Lung microvascular endothelial cell (primary cell): Measurements from ENCODE around the gene SCAMP2. TPM values are rescaled to one million over a fixed set of nuclear protein-coding genes. Genes with fewer than 3 reads are reported as not detected.
"Not testable (repeated sequence)": the region's sequence is repeated elsewhere in the genome, so short reads cannot be mapped to it uniquely, and the experiment has no call there.

Experiments
- DNase-seq, 2 donors: peaks; one replicate each; pipeline versions ENCODE4 v3.0.0 to v3.0.0-alpha.2; 2010; ENCODE audit warnings: low read depth in 2 of 2
- total RNA-seq: library from RNA; depleted of rRNA; stranded (reverse); fragments of >200 nt; gene quantifications from 2 replicates; pipeline ENCODE4 v1.2.1, GENCODE V29; 2014

The SCAMP2 gene
- total RNA-seq, 1 donor from 2014 or later: 19.2 TPM

GRCh38 chr15:74891469-74891868, 18.3 kb upstream of the SCAMP2 start:
- no peak for DNase-seq

DNA sequence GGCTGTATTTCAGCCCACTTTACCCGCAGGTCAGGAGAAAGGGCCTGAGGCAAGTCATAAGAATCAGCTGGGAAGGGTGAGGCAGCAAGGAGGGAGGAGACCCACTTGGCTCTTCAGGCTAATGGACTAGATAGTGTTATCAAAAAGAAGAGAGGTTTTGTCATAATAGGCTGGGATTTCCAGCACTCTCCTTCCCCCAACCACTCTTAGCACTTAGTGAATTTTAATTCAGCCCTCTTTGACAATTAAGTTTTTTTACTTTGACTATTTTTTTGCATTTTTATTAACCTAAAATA, 17.4 kb upstream of the SCAMP2 start:
- no peak for DNase-seq

DNA sequence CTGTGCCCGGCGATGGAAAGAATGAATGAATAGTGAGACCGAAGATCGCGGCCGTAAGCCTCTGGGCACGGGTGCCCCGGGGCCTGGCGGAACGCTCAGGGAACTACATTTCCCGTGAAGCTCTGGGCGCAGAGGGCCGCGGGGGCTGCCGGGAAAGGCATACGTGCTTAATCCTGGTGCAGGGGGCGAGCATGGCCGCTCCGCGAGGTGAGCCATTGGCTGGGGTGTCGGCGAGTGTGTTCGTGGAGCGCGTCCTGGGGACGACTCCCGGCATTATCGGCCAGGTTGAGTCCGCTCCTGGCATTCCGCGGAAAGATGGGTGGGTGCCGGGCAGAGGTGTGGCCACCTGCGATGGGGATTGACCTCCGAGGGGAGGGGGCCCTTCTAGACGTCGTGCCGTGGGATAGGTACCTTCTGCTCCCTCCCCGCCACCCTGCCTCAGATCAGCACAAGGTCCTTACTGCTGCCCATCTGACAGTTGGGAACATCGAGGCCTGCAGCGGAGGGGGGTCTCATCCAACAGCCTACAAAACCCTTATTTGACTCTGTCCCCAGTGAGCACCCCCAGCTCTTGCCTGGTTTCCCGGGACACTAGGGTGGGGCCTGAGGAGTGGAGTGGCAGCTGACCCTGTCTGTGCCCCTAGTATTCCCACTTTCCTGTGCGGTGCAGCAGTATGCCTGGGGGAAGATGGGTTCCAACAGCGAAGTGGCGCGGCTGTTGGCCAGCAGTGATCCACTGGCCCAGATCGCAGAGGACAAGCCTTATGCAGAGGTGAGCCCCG, 16.9 kb upstream of the SCAMP2 start, which contains the start of gene MPI:
Gene MPI, plus strand, starts transcription at position 160 of the 782 bp plus-strand sequence. Its CDS starts 32 bp downstream, at position 192.
- DNase-seq: peak; percentile 77 to 84

DNA sequence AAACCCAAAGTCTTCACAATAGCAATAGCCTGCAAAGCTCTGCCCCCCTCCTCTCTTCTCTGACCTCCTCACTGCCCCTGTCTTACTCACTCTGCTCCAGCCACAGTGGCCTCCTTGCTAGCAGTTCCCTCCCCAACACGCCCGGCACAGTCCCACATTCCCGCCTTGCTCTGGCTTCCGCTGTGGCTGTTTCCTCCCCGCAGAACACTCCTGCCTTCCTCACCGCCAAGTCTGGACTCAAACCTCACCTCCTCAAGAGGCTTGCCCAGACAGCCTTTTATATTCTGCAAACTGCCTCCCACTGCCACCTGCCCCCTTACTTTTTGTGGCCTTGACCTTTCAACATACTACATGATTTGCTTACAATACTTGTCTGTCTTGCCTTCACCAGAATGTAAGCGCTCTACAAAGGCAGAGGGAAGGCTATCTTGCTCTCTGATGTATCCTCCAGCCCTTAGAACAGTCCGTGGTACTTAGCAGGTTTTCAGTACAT, 16.3 kb upstream of the SCAMP2 start:
- peak in 1 of 2 donors; percentile 43 for DNase-seq

DNA sequence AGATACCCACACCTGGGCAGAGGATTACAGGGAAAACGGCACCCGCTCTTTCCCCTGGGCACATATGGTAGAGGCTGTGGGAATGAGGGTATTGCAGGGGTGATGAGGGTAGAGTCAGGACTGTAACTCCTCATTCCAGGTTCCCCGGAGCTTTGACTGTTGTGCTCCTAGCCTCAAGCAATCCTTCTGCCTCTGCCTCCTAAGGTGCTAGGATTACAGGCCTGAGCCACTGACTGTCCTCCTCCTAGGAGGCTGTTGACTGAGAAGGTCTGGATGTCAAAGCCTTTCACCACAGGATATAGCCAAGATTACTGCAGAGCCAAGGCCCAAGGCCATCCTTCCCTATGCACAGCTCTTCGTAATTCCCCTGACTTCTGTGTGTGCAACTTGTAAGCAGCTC, 15.6 kb upstream of the SCAMP2 start:
- DNase-seq: no peak

- DNase-seq: not testable (repeated sequence)
Observed at GRCh38 chr15:74887537-74888193, 14.5 kb upstream of the SCAMP2 start.

DNA sequence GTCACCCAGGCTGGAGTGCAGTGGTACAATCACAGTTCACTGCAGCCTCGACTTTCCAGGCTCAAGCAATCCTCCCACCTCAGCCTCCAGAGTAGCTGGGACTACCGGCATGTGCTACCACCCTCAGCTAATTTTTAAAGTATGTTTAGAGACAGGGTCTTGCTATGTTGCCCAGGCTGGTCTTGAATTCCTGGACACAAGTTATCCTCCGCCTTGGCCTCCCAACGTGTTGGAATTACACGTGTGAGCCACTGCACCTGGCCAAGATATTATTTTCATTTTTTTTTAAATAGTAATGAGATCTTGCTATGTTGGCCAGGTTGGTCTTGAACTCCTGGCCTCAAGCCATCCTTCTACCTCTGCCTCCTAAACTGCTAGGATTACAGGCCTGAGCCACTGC, 12.3 kb upstream of the SCAMP2 start:
- no peak for DNase-seq

- no peak for DNase-seq
Observed at GRCh38 chr15:74884428-74885223, 11.5 kb upstream of the SCAMP2 start.

GRCh38 chr15:74882528-74882927, 9.4 kb upstream of the SCAMP2 start:
- no peak for DNase-seq

DNA sequence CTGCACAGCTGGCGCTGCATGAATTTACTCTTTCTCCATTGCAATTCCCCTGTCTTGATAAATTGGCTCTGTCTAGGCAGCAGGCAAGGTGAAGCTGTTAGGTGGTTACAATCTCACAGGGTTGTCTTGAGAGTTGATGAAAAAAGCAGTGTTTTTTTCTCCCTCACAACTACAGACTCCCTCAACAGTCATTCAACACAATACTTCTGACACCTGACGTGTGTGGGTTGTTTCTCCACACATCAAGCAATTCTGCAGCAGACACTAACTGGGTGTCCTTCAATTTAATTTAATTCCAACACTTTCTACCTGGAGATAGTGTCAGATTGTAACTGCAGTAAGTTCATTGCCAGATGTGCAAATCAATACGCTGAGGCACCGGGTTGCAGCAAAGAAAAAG, 5.1 kb upstream of the SCAMP2 start:
- no peak for DNase-seq

GRCh38 chr15:74873756-74874424, 725 bp upstream of the SCAMP2 start:
- peak; percentile 14 to 19 for DNase-seq

DNA sequence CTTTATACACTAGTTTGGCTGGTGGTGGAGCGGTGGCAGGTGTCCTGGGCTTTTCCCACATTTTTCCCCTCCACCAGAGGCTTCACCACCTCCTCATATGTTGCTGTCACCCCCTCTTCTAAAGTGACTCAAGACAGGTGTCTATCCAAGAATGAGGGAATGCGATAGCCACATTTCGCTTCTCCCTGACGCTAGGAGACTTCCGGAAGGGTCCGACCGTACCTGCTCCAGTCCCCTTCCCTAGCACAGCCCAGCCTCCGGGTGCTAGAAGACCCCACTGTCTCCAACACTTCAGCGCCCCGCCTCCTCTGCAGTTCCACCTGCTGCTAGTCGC, 496 bp downstream of the SCAMP2 start:
- DNase-seq: no peak

- no peak for DNase-seq
Observed at GRCh38 chr15:74870436-74871215, 2.5 kb downstream of the SCAMP2 start.

- DNase-seq: peak; percentile 66
Observed at GRCh38 chr15:74869726-74870407, 3.3 kb downstream of the SCAMP2 start.

GRCh38 chr15:74869372-74869725, 3.8 kb downstream of the SCAMP2 start:
- no peak for DNase-seq

DNA sequence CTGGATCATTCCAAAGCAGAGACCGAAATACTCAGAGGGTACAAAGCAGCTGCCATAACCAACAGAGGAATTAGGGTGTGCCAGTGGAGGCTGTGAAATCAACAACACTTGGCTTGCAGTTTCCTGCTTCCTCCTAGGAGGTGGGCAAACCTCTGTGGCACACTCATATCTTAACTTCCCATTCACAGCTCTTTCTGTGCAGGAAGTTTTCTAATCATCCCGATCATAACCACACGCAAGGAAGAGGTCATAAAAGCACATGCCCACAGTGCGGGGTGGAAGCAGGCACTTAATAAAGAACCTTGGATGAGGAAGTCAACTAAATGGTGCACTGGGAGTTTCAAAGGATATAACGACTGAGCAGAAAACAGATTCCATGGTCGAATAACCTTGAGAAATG, 5.1 kb downstream of the SCAMP2 start:
- DNase-seq: peak in 1 of 2 donors; percentile 37

DNA sequence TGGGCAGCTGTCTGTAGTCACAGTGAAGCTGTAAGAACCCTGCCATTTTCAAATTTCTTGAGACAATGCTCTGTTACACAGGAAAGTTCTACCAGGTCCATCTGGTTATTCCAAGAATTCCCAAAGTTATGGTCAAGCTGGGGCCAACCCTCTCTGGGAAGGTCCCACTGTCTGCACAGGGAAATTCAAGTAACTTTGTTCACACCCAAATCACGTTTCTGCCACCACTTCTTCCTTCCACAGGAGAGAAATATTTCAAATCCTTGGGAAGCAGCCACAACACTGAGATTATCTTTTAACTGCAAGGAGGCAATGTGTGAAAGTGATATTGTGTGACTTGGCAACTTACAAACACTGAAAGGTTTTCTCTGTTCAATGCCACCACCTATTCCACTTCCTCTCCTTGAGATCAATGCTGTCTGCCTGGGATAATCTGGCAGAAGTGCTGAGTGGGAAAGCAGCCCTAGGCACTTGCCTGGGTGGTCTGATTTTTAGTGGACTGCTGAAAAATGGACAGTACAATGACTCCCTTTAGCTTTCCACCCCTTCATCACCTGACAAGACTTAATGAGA, 5.6 kb downstream of the SCAMP2 start:
- DNase-seq: no peak

DNA sequence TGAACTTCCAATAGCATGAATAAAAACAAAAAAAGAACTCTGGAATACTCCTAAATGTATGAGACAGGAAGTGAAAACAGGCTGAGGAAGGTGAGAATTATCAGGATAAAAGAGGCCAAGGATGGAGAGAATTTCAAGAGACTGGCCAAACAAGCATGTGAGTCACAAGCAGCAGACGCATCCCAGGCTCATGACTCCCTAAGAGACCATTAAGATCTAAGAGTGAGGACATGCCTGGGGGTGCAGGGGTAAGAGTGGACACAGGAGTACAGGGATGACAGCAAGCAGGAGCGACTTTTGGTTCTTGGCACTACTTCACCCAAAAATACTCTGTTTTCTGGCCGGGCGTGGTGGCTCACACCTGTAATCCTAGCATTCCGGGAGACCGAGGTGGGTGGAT, 7.1 kb downstream of the SCAMP2 start:
- DNase-seq: peak in 1 of 2 donors; percentile 52

- DNase-seq: no peak
Observed at GRCh38 chr15:74865316-74865715, 7.8 kb downstream of the SCAMP2 start.

GRCh38 chr15:74864296-74864695, 8.9 kb downstream of the SCAMP2 start:
- DNase-seq: no peak
